ENCODE measurements around the gene FOCAD. TPM values are rescaled to one million over a fixed set of nuclear protein-coding genes. Genes with fewer than 3 reads are reported as not detected.

Gene FOCAD
- total RNA-seq, 1 donor from 2014 or later: 233 TPM

DNA sequence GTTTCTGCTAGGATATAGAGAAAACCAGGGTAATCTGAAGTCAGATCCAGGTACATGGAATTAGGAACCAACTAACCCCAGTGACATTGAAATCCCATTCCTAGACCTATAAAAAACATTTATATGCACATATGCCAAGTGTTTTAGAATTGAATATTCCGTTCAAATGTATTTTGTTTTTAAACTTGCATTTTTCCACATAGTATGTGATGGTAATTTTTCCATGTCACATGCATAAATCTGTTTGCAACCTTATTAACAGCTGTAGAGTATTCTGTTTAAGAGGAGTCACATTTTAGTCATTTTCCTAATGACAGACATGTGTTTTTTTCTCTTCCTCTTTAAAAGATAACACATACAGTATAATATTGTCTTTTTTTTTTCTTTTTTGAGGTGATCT, 50.2 kb downstream of the FOCAD start:
- DNase-seq: no peak

DNA sequence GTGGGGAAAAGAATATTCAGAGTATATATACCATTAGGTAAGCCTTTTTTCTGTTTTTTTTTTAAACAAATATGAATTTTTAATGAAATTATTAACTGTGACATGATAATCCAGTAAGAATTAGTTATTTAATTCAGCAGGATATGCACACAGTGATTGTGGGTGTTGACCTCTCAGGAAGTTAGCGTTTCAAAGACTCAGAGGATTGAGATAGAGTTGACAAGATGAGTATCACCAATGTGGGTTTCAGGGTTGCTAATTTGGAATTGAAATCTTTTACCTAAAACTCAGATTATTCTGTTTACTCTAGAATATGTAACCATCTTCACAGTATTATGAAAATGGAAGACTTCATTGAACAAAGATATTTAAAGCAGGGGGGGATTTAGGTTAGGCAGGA, 56.2 kb downstream of the FOCAD start:
- no peak for DNase-seq

DNA sequence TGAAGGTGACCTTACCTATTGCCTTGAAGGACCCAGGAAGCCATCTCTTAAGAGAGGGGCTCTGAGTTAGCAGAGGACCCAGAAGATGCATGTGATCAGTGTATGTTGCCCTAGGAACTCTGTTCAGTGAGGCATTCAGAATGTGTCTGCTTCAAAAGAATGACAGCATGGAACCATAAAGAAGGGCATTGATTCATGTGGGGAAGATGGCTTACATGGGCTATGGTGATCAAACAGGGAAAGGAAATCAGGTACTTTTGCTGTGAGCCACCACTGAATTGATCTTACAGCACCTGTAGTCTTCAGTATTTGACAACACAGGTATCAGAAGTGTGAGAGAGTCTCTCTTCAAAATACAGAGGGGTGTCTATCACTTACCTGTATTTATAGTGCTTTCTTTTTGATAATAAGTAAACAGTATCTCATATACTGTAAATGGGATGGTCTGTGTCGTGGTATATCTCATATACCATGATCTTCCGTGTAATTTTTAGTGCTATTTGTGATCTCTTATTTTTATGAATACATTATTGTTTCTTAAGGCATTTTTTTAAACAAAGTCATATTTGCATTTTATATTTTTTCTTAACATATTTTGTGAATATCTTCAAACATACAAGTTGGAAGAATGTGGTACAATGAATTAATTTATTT, 57.0 kb downstream of the FOCAD start:
- DNase-seq: no peak

DNA sequence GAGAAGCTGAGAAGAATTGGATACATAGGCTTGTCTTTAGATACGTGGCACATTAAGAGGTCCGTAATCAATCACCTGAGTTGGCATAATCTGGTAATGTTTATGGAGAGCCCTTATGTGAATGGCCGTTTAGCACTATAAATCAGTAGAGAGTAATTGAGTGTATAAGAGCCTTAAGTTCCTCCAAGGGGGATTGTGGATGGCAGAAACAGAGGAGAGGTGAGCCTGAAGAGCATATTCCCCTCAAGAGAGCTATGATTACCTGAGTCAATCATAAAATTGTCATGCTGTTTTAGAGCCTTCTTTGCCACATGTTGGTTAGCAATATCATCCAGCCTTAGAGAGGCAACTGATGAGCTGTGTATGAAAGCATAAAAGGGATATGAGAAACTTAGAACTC, 58.8 kb downstream of the FOCAD start:
- no peak for DNase-seq

DNA sequence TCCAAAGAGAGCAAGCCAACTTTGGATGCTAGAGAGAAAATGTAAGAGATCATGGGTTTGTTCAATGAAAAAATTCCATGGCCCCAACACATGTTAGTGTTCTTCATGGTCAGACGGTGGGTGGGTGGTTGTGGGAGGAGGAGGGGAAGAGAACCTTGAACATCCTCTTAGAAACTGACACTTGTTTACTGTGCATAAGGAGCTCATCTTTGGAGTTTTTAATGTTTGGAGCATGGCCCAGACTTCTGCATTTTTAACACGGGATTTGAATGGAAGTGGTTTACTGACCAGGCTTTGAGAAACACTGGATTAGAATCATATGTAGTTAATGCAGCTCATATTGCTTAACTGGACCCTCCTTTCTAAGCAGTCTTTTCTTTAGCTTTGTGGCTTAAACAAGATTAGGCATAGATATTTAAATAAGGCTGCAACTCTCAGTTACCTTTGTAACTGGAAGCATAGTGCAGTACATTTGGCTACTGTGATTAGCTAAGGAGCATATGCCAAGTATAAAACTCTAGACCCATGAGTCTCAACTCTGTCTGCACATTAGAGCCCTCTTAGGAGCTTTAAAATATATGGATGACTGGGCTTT, 60.1 kb downstream of the FOCAD start:
- no peak for DNase-seq

DNA sequence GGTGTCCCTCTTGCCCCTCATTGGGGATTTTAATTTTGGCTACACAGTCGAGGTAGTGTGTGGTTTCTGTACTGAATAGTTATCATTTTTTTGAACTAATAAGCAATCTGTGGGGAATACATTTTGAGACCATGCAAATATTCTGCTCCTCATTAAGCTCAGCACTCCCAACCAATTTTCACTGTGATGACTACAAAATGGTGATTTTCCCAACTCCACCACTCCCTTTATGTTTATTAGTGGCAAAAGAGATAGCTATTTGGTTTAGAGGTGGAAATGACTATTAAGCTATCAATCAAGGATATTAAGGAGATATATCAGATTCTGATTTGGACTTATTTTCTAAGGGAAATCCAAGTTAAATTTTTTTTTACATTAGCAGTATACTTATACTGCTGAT, 62.9 kb downstream of the FOCAD start:
- no peak for DNase-seq

DNA sequence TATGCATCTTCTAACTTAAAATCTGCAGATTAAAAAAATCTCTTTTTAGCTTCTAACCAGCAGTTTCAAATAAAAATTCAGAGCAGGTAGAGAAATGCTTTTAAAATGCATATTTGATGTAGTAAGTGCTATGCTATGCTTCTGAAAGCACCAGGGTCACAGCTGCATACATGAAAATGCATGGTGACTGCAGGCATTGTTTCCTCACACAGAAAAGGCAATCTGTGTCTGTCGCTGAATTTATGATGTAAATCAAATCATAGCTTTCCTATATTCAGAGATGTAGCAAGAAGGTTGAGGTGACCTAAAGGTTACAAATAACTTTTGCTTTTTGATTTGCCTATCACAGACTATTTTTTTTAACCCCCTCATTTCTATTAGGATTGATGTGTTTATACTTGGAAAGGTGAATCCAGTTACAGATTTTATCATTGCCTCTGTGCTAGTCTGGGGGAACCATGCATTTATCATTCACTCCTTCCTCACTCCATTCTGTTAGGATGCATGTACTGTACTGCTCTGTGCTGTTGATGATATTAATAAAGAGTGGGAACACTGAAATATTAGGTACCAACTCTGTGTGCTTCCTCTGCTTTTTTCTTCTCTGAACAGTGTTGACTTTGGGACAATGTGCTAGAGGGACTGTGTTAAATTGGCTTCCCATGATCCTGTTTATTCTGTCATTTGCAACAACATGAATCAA, 65.6 kb downstream of the FOCAD start:
- no peak for DNase-seq

DNA sequence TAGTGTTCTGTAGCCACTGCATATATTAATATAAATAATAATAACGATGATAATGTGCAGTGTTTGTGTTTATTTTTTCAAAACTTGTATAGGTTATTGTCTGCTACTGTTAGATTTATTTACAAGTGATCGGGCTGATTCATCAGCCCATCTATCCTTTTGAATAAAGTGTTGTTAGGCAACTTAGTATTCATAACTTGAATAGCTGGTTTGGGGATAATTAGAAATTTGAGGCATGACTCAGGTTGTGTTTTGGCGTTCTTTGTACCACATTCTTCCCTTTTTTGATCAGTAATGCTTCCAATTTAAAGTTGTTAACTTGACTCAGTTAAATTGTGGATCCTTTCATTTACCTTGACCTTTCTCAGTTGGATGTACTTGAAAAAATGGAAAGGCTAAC, 69.7 kb downstream of the FOCAD start:
- no peak for DNase-seq

DNA sequence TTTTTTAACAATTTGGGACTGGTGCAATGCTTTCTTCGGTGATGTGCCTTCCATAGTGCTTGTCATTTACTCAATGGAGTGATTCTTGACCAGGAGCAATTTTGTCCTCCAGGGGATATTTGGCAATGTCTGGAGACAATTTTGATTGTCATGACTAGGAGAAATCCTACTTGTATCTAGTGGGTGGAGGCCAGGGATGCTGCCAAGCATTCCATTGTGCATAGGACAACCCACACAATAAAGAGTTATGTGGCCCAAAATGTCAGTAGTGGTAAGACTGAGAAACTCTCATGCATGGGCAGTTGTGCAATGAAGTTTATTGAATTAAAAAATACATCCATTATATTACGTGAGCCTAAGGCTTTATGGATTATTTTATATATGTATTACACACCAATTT, 70.5 kb downstream of the FOCAD start:
- DNase-seq: no peak

DNA sequence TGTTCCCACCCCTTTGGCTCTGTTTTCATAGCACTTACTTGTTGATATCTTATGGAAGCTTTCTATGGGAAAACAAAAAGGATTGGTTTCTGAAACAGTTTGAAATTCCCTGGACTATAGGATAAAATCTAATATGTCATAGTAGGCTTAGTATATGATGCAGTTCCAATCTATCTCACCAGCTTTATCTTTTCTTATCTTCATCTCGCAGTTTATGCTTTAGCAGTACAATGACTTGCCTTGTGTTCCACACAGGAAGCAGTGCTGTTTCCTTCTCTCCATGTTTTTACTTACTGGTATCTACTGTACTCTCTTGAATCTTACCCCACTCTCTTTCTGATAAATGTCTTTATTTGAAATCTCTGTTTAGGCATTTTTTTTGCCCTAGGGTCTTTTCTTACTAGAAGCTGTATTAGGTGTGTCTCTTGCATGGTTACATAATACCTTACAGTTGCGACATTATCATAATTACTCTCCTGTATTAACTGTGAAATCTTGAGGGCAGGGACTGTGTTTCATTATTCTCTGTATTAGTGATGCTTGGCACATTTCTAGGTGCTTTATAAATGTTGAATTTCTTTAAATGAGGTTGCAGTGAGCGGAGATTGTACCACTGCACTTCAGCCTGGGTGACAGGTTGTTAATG, 76.3 kb downstream of the FOCAD start:
- DNase-seq: no peak

DNA sequence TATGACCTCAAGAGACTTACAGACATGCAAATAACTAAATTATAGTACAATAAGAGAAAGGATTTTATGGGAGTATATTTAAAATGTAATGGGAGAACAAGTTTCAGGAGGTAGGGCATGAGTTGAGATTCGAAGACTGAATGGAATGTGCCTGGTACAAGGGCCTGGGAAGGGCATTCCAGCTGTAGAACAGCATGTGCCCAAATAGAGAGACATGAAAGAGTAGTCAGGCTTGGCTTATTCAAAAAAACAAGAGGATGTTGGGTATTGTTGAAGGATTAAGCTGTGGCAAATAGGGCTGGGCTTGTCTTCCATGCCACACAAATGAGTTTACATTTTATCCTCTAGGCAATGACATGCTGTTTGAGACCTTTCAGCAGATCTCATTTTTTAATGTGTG, 86.9 kb downstream of the FOCAD start:
- no peak for DNase-seq

DNA sequence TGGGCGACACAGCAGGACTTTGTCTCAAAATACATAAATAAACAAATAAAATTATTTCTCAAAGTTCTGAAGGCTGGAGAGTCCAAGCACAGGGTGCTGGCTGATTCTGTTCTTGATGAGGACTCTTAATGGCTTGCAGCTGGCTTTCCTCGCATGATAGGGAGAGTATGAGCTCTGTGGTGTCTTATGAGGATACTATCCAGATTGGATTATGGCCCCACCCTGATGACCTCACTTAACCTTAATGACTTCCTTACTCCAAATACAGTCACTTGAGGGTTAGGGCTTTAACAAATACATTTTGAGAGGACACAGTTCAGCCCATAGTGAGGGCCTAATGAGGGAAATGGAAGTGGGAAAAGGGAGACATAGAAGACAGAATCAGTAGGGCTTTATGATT, 87.7 kb downstream of the FOCAD start:
- DNase-seq: no peak

DNA sequence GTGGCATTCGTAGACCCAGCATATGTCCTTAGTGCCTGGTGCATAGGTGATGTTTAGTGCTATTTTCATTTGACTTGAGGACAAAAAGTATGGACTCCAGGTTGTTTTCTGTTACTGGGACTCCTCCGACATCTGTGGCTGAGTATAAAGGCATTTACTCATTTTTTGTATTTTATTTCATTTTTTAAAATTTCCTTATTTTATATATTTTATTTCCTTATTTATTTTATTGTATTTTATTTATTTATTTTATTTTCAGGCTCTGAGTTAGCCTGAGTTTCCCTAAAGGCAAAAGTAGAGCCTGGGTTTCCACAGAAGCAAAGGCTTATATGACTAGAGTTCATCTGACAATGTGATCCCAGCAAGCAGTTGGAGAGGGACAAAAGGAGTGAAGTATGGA, 91.6 kb downstream of the FOCAD start:
- no peak for DNase-seq

DNA sequence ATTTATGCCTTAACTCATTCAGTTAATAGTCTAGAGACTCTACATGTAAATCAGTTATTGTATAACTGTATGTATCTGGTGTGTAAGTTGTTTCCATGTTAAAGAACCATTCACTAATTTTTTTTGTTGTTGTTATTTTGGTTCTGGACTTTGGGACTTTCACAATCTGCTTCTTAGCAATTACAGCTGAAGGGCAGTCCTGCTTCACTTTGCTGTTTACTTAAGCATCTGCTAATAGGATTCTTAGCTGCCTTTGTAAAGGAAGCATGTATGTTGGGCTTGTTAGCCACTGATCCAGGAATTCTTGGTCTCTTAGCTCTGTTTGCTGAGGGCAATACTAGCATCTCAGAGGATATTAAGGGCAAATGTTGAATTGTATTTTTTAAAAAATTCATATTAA, 97.0 kb downstream of the FOCAD start:
- no peak for DNase-seq

DNA sequence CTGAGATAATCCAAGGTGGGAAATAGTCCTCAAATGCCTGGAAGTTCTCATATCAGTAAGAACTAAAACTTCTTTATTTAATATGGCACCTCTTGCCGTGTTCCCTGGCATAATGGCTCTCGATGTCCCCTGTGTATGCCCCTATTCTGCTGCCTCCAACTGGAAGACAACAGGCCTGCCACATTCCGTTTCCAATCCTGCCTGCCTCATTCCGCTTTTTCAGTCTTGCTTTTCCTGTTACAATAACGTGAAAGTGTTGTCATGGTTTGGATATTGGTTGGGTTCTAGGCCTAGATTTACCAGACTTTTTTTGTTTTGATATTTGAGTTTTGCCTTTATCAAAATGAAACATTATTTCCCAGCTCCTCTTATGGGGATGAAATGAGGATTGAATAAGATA, 98.2 kb downstream of the FOCAD start:
- DNase-seq: no peak

DNA sequence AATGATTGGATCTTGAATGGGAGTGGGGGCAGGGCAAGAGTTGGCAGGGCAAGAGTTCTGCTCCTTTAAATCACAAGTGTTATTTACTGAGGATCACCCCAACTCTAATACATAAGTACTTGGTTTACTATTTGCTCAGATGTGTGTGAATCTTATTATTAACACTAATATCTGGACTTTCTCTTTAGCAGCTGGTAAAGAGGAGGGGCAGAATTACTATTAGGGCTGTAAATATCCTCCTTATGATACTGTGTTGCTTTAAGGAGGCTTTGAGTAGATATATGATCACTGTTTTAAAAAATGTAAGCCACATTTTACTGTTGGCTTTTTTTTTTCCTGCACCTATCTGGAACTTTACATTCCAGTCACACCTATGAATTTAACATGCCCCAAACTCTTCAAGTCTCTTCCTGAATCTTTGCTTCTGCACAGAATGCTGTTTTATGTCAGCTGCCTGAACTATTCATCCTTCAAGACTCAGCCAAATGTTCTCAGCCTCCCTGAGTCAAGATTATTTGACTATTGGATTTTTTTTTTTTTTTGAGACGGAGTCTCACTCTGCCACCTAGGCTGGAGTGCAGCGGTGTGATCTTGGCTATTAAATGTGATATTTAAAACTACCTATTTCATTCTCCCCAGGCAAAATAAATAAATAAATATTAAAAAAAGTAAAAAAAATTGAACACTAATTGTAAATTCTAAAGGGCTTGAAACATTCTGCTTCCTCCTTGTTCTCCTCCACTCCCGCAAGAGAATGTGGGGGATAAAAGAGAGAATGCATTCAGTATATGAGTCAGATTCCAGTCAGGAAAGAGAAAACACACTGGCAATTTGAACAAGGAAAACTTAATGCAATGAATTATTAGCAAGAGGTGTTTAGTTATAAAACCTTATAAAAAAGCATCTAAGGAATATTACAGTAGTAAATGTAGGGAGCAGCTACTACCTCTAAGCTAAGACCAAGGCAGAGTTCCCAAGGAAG, 99.3 kb downstream of the FOCAD start:
- DNase-seq: no peak

DNA sequence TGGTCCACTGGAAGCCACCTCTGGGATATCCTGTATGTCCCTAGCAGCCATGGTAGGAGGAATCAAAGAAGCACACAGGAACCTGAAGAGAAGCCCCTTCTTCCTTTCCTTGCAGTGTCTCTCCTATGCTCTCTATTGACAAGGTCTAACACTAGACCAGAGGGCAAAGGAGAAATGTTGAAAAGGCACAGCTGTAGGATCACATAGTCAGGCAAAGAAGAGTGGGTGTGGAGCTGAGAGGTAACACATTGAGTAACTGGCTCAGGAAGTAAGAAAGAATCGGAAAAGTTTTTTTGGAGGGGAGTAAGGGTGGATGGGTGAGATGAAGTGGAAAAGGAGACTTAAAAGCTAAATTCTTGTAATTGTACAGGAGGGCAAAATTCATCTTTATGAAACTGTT, 100.1 kb downstream of the FOCAD start:
- no peak for DNase-seq

DNA sequence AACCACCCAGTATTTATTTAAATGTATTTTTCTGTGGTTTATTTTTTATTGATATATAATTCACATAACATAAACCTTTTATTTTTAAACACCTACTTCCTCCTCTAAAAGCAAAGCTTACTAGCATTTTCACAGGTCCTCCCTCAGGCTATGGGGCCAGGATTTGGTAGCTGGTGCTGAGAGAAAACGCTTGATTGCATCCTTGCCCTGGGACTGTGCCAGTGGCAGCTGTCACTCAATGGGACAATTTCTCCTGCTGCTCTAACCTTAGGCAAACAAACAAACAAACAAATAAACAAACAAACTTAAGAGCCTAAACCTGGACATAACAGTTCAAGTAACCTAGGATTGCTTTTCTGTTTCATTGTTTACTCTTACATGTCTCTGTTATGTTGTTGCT, 102.7 kb downstream of the FOCAD start:
- no peak for DNase-seq

DNA sequence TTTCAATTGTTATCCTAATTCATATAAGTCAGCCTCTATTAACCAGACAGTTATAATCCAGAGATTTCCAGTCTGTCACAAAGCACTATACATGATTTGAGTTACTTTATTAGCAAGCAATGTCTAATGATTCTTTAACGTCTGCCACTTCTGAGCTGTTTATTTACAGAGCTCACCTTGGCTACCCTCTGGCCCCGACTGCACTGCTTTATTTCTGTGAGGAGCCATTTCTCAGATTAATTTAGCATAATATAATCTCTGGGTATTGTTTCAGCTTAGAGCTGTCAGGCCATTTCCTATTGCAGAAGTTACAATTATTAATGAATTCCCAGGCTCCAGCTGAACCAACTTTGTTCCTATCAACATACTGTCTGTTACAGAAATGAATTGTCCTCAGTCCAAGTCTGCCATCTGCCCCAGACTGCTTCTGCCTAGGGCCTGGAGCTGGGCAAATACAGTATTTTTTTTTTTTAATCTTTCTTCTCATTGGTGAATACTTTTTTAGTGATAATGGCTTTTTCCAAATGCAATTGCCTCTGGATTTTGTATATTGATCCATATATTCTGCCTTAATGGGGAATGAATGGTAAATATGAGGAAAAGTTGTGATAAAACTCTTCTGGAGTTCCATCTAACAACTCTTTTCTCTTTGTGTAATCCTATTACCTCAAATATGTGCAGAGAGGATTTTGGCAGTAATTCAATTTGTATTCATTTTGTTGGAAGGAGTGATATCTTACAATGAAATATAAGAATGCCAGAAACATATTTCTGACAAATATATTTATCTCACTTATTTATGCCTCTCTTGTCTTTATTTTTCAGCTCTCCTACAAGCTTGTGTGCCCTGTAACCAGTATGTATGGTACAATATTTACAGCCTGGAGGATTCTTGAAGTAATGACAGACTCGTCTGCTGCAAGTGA, 104.7 kb downstream of the FOCAD start:
- DNase-seq: no peak

DNA sequence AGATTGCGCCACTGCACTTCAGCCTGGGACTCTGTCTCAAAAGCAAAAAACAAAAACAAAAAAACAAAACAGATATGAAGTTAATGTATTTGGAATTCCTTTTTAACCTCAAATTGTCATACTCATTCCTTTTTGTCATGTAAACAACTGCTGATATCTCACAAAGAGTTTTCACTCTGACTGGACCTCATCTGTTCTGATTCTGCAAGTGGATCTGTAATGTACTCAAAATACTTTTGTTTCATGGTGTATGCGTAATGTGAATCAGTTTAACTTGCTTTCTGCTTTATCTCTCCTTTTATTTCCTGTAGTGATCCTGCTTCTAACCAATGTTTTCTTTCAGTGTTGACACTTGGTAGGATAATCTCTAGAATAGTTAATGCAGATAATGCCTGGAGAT, 106.7 kb downstream of the FOCAD start:
- DNase-seq: no peak

DNA sequence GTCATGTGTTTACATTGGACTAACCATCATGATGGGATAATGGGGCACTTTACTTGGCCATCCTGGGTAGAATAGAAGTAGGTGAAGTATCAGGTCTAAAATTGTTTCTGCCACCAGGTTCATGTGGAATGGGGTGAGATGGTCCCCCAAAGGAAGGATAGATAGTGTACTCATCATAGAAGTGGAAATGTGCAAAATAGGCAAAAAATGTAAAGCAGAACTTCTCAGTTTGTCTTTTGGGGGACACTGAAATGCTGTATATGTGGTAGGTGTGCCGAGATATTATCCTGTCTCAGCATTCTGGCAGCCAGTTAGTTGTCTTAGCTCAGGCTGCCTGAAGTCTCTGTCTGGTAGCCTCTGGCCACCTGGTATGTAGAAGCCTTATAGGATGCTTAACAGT, 107.6 kb downstream of the FOCAD start:
- no peak for DNase-seq
